Measurements from ENCODE around the gene CTSA.
"Not testable (repeated sequence)": the region's sequence is repeated elsewhere in the genome, so short reads cannot be mapped to it uniquely, and the experiment has no call there.

Gene CTSA

DNA sequence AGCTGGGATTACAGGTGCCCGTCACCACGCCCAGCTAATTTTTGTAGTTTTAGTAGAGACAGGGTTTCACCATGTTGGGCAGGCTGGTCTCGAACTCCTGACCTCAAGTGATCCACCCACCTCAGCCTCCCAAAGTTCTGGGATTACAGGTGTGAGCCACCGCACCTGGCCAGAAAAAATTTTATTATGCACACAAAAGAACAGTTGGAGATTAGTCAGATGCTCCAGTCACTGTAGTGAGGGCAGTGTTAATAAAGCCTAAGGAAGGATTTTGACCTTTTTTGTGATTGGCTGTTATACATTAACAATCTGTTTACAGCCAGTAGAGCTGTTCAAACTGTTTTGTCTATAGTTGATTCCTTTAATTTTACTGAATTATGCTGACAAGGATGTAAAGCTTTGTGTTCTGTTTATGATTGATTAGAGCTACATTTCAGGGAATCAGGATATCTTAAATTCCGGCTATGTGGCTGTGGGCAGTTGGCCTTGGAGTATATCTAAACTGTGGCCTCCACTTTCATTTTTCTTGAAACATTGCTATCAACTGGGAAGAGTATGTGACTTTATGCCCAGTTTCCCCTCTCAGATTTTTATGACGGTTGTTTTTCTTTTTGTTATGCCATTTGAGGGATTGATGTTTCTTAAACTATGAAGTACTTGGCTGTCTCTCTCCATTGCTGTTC is 23.9 kb upstream of the CTSA start:
- no peak for DNase-seq

DNA sequence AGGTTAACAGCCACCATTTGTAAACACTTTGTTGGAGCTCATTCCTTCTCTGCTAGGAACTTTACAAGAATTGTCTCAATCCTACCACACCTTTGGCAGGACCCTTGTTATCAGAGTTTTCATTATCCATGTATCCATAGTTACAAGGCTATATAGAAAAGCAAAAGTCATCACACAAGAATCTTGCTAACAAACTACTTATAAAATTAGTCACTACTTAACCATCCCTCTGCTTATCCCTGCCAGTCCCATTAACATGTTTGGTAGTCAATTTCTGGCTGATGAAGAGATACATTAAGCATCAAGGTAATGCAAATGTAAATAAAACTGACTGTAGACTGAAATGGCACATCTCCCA is 23.3 kb upstream of the CTSA start:
- no peak for DNase-seq

DNA sequence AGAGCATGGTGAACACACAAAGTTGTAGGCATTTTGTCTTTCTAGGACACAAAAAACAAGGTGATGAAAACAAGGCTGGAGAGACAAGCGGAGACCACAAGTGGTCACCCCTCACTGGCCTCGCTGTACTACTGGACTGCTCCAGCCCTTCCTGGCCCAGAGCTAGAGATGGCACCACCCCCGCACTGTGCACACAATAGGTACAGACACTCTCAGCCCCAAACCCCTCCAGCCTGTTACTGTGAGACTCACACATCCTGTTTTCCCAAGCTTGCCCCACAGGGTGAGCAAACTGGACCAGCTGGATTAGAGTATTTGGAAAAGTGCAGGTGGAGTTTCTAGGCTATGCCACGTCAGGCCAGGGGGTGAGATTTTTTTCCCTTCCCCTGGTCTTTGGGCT is 18.5 kb upstream of the CTSA start:
- DNase-seq = no peak

DNA sequence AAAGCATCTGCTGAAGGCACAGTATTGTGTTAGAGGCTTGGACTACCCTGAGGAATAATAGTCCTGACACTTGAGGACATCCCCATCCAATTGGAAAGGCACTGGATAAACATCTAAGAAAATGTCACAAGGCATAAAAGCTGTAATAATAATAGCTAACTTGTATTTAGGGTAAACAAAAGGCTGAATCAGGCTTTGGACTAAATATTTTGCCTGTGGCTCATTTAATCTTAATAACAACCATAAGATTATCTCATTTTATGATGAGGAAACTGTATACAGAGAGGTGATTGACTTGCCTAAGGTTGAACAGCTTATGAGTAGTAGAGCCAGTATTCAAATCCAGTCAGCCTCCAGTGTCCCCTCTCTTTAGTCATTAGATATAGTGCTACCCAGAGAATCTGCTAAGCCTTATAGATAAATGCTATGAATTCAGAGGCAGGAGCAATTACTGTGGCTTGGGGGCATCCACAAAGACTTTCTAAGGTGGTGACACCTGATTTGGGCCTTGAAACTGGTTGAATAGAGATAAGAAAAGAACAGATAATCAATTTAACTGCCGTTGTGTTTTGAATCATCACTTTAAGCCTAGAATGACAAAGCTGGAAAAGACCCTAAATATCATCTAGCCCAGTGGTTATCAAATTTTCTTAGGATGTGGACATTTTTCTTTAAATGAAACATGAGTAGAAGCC is 17.6 kb upstream of the CTSA start:
- DNase-seq = no peak

DNA sequence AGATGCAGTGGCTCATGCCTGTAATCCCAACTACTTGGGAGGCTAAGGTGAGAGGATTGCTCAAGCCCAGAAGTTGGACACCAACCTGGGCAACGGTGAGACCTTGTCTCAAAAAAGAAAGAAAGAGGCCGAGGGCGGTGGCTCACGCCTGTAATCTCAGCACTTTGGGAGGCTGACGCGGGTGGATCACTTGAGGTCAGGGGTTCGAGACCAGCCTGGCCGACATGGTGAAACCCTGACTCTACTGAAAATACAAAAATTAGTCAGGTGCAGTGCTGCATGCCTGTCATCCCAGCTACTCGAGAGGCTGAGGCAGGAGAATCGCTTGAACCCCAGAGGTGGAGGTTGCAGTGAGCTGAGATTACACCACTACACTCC is 17.0 kb upstream of the CTSA start:
- not testable (repeated sequence) for DNase-seq

DNA sequence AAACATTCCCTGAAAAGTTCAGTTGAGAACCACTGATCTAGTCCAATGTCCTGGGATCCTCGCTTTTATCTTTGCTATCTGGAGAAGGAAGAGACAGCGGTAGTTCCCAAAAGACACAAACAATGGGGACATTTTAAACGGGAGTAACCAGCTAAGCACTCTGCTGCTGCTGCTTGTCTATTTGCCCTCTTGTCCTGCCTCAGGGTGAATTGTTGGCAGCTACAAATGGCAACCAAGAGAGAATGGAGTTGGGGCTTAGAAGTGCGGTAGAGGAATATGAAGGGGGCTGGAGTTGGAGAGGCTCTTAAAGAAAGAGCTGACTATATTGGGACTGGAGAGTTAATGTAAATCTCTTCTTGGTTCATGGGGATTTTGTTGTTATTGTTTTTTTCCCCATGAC is 16.6 kb upstream of the CTSA start:
- no peak for DNase-seq

DNA sequence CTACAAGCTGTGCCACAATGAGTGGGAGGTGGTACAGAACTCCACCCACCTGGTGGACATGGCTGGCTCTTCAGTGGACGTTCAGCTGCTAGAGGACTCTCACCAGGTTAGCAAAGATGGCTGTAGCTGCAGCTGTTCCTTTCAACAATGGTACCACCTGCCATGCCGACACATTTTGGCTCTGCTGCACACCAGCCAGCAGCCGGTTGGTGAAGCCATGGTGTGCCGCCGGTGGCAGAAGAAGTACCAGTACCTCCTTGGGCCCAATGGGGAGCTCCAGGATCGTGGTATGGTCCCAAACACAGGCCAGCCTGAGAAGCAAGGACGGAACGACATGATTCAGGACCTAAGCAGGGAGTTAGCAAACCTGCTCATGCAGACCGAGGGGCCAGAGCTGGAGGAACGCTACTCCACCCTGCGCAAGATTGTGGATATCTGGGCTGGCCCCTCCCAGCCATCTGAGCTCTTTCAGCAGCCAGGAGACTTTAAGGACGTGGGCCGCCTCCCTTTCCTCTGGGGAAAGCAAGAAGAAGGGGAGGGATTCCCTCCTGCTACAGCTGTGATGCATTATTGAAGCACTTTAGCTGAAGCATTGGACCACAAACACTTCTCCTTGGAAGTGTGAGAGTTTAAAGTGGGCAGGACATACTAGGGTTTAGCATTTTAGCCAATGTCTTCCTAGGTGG is 12.9 kb upstream of the CTSA start:
- DNase-seq = no peak

DNA sequence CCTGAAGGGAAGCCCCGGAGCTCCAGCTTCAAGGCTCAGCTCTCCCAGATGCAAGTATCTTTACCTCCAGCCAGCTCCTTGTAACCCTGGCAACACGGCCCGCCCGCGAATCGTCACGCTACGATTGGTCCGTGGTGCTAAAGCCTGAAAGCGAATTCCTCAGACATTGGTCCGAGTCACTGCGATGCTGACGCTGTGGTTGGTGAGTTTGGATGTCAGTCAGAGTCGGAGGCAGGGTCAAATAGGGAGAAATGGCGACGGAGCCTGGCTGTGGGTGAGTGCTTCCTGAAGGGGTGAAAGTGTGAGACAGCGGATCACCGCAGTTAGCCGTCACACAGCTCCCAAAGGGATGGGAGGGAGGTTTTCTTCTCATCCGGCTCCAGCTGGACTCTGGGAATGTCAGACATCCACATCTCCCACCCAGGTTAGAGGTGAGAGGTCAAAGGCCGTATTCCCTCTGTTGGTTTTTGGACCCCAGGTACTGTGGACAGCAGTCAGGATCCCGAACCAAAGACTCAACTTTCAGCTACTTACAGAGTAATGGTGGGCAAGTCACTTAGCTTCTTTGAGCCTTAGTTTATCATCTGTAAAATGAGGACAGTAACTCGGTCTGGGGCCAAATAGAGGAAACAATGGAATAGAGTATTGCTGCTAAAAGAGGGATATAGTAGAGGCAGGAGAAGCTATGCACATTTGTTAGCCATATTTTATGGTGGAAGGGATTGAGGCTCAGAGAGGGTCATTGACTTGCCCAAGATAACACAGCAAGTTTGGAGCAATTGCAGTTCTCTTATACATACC is 9.9 kb upstream of the CTSA start, which contains the start of gene ZSWIM1:
Gene ZSWIM1 (plus strand): TSS at position 240 of the 801 bp plus-strand sequence. CDS start 1,366 bp downstream, outside the sequence.
- DNase-seq = peak; percentile 83

DNA sequence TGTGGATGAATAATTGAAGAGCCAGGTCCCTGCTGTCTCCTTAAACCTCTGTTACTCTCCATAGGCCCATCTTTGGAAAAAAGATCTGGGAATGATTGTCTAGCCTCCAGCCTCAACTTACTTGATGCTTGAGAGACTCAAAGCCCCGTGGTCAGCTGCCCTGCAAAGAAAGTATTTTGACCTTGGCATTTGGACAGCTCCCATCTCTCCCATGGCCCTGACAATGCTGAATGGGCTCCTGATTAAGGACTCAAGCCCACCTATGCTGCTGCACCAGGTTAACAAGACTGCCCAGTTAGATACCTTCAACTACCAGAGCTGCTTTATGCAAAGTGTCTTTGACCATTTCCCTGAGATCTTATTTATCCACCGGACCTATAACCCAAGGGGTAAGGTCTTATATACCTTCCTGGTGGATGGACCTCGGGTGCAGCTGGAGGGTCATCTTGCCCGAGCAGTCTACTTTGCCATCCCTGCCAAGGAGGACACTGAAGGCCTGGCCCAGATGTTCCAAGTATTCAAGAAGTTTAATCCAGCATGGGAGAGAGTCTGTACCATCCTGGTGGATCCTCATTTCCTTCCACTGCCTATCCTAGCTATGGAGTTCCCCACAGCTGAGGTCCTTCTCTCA is 8.6 kb upstream of the CTSA start:
- no peak for DNase-seq

DNA sequence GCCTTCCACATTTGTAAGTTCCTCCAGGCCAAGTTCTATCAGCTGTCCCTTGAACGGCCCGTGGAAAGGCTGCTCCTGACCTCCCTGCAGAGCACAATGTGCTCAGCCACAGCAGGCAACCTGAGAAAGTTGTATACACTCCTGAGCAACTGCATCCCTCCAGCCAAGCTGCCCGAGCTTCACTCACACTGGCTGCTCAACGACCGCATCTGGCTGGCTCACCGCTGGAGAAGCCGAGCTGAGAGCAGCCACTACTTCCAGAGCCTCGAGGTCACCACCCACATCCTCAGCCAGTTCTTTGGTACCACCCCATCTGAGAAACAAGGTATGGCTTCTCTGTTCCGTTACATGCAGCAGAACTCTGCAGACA is 8.1 kb upstream of the CTSA start:
- no peak for DNase-seq

DNA sequence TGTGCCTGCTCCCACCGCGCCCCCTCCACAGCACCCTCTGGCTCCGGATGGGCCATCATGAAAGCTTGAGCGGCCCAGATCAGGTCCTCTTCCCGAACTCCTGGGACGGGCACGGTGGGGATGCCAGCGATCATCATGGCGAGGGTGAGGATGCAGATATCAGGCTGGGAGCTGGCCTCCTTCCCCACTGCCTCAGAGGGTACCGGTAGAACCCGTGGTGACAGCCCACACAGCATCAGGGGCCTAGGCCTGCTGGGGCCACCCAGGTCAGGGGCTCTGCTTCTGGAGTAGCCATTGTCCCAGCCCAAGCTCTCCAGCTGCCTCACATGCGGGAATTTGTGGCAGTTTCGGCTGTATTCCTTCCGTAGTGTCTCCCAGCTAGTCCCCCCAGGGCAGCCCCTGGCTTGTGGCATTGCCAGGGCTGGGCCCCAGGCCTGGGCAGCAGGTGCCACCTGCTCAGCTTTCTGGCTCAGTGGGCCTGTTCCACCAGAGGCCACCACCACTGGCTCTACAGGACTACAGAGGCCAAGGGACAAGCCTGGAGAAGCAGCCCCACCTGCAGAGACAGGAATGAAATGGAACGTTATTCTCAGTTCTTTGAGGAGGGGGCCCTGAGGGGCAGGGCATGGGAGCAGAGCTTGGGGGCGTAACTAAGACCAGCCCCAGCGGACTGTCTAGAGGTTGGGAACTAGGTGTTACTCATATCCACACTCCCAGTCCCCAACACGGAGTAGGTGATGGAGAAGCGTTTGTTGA is 4.4 kb upstream of the CTSA start:
- DNase-seq = no peak

DNA sequence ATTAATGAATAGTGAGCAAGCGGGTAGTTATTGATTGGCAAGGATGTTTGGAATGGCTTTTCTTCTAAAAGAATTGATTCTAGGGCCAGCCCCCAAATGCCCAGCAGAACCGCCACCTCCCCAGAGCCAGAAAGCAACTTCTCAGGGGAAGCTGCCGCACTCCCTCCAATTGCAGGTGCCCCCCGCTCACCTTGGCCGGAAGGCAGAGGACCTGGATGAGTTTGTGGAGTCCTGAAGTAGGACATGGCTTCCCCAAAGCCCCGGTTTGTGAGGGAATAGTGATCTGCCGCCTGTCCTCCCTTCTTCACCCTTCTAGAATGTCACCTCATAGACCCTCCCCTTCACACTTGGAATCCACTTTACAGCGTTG is 3.8 kb upstream of the CTSA start, which contains the start of gene SPATA25:
Gene SPATA25 (minus strand): TSS at position 277 of the 370 bp plus-strand sequence. CDS start 32 bp downstream, at position 245.
- no peak for DNase-seq

DNA sequence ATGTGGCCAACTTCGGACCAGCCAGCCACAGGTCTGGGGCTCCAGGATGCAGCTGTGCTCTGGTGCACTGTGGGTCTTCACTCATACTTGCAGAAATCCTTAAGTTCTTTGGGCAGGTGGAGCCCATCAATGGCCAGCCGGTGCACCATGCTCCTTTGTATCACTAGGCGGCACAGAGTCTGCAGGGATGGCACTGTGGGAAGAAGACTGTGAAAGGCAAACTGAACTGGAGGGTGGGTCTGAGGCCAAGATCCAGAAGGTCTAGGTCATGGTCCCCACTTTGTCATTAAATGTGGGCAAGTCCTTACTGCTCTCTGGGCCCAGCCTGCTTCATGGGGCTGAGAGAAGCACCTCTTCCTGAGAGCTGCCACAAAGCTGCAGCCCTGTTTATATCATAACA is 2.5 kb upstream of the CTSA start:
- DNase-seq = no peak

DNA sequence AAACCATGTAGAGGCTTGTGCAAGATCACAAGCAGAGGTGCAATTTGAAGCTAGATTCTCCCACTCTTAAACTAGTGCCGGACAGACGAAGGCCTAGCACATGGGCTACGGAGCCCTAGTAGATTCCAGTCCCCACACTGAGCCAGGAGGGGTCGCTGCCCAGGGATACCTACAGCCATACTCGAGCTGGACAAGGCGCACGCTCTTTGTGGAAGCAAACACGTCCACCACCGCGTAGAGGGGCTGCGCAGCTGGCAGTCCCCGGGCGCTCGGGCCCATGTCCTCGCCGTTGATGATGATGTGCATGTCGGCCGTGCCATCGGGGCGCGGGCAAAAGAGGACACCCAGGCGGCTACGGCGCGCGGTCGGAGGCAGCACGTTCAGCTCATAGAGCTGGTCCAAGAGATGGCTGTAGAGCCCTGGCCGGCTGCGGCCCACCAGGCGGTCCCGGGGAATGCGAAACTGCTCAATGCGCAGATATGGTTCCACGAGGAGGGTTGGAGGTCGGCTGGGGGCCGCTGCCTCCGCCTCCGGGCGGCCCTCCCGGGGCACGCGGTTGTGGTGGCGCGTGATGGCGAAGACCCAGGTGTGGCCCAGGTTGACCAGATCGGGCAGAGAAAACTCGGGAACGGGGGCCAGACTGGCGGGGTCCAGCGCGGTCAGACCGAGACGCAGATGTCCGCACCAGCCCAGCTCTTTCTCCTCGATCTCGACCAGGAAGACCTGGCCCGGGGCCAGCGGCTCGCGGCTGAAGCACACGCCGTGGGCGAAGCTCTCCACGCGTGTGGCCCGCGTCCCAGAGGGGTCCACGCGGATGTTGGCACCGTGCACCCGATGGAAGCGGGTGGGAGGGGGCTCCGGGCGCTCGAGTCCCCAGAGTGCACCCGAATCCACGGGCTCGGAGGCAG is 804 bp upstream of the CTSA start:
- DNase-seq = no peak

DNA sequence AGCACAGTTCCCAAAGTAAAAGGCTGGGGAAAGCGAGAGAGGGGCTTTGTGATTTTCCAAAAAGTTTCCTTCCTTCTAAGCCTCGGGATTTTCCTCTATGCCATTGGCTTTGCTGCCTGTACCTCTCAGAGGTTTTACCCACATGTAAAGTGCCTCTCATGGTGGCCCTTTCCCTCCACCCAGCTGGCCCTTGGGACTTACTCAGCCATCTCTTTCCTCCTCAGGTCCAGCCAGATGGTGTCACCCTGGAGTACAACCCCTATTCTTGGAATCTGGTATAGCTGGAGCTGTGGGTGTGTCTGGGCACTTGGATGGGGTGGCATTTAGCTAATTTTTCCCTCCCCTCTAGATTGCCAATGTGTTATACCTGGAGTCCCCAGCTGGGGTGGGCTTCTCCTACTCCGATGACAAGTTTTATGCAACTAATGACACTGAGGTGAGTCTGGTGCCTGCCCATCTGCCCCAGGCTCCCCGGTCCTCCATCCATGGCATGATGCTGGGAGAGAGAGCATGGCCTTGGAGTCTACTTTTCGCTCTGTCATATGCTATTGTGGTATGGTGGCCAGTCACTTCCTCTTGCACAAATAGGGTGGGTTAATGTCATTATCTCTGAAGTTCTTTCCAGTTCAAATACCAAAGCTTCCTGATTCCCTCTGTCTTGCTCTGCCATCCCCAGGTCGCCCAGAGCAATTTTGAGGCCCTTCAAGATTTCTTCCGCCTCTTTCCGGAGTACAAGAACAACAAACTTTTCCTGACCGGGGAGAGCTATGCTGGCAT is 1.1 kb downstream of the CTSA start:
- DNase-seq = no peak

DNA sequence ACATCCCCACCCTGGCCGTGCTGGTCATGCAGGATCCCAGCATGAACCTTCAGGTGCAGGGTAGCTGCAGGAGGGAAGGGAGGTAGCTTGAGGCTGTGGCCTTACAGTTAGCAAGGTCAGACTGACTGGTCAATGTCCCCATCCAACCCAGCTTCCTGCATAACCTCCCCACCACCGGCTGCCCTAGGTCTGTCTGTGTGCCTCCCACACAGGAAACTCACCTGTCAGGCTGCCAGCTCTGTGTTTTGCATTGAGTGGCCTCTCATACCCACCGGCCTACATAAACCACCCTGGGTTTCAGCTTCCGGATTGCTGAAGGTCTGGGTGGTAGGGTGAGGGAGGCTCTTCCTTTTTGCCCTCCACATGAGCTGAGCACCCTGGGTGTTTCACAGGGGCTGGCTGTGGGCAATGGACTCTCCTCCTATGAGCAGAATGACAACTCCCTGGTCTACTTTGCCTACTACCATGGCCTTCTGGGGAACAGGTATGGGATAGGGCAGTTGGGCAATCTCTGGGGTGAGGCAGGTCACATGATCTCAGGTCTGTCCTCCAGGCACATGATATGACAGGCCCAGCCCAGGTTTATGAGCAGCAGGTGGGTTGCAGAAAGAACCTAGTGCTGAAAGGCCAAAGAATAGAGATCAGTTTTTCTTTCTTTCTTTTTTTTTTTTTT is 1.8 kb downstream of the CTSA start:
- no peak for DNase-seq

DNA sequence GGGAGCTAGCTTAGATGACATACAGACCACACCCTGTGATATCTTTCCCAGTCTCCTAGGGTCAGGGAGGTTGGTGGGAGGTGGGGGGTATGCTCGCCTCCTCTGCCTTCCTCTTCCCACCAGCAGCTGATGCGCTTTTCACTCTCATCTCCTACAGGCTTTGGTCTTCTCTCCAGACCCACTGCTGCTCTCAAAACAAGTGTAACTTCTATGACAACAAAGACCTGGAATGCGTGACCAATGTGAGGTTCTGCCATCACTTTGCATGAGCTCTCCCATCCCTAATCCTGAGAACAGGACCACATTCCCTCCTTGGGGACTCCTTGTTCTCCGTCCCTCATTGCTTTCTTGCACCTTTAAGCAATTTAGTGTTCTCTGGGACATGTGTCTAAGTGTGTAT is 2.7 kb downstream of the CTSA start:
- no peak for DNase-seq

DNA sequence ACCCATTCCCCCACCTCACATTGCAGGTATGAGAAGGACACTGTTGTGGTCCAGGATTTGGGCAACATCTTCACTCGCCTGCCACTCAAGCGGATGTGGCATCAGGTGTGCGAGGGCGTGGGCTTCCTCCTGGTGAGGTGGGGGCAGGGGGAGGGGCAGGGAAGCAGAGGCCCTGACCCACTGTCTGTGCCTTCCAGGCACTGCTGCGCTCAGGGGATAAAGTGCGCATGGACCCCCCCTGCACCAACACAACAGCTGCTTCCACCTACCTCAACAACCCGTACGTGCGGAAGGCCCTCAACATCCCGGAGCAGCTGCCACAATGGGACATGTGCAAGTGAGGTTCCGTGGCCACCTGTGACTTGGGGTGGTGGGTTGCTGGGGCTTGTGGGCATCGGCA is 3.7 kb downstream of the CTSA start:
- DNase-seq = no peak

DNA sequence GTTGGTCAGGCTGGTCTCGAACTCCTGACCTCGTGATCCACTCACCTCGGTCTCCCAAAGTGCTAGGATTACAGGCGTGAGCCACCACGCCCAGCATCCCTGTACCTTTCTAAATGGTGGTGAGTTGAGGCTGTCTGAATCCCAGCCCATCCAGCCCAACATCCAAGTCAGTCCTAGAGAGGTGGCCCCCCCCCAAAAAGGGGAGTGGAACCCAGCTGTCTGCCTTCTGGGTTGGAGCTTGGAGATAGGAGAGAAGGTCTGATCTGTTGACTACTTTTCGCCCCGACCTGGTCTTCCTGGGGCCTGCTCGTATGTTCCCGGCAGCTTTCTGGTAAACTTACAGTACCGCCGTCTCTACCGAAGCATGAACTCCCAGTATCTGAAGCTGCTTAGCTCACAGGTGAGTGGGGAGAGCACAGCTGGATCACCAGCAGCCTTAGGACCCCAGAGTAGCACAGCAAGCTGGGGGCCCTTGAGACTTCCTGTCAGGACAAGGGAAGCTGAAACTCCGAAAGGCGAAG is 5.6 kb downstream of the CTSA start:
- no peak for DNase-seq

Measured in DMS79 treated with DMSO at 0.1 percent for 48 hours (cell line).